HG03064 (cell line): ENCODE measurements around the gene SYPL1.

Source experiments
- ATAC-seq: cut with Tn5 transposase; IDR thresholded peaks from one replicate; pipeline ENCODE4 v1.9.1; 2021; ENCODE audit warnings: low read depth; ENCODE audit not compliant: unreplicated experiment

The SYPL1 gene

GRCh38 chr7:106054156-106054910, 57.8 kb downstream of the SYPL1 start:
- ATAC-seq = no peak

- no peak for ATAC-seq
Measured at GRCh38 chr7:106053109-106053508, 59.0 kb downstream of the SYPL1 start.

GRCh38 chr7:106052681-106053080, 59.4 kb downstream of the SYPL1 start:
- ATAC-seq = no peak

- no peak for ATAC-seq
Measured at GRCh38 chr7:106050746-106051117, 61.4 kb downstream of the SYPL1 start.

- ATAC-seq = no peak
Measured at GRCh38 chr7:106050002-106050745, 61.9 kb downstream of the SYPL1 start.

- ATAC-seq = no peak
Measured at GRCh38 chr7:106049139-106049752, 62.9 kb downstream of the SYPL1 start.

- ATAC-seq = no peak
Measured at GRCh38 chr7:106048706-106049020, 63.4 kb downstream of the SYPL1 start.

GRCh38 chr7:106047818-106048705, 64.0 kb downstream of the SYPL1 start:
- ATAC-seq = no peak

GRCh38 chr7:106047184-106047583, 64.9 kb downstream of the SYPL1 start:
- ATAC-seq = no peak

GRCh38 chr7:106045586-106045985, 66.5 kb downstream of the SYPL1 start:
- no peak for ATAC-seq

- ATAC-seq = no peak
Measured at GRCh38 chr7:106045139-106045538, 67.0 kb downstream of the SYPL1 start.

- ATAC-seq = no peak
Measured at GRCh38 chr7:106042196-106042611, 69.9 kb downstream of the SYPL1 start.

GRCh38 chr7:106041140-106041717, 70.9 kb downstream of the SYPL1 start:
- ATAC-seq = no peak
